Bone marrow (tissue), 2 donors: ENCODE measurements around the gene MCTP2.

Experiments used
- DNase-seq, 2 donors: peaks; one replicate each; lab custom pipeline; 2025; lab: John Stamatoyannopoulos, UW

Gene MCTP2

GRCh38 chr15:94400526-94401298 is 169.4 kb downstream of the MCTP2 start:
- DNase-seq: no peak

- peak in 1 of 2 donors; percentile 70 for DNase-seq
These were observed 172.0 kb downstream of the MCTP2 start for GRCh38 chr15:94403331-94403730.

GRCh38 chr15:94404733-94405283 is 173.4 kb downstream of the MCTP2 start:
- no peak for DNase-seq

GRCh38 chr15:94411285-94411684 is 179.9 kb downstream of the MCTP2 start:
- no peak for DNase-seq

- DNase-seq: no peak
These were observed 180.5 kb downstream of the MCTP2 start for GRCh38 chr15:94411846-94412245.

GRCh38 chr15:94412979-94413746 is 181.8 kb downstream of the MCTP2 start:
- no peak for DNase-seq

- DNase-seq: no peak
These were observed 183.6 kb downstream of the MCTP2 start for GRCh38 chr15:94414916-94415315.

- DNase-seq: no peak
These were observed 184.9 kb downstream of the MCTP2 start for GRCh38 chr15:94416267-94416666.

- no peak for DNase-seq
These were observed 185.5 kb downstream of the MCTP2 start for GRCh38 chr15:94416820-94417219.

GRCh38 chr15:94417501-94418293 is 186.3 kb downstream of the MCTP2 start:
- no peak for DNase-seq

- DNase-seq: no peak
These were observed 190.3 kb downstream of the MCTP2 start for GRCh38 chr15:94421706-94422105.

- no peak for DNase-seq
These were observed 200.9 kb downstream of the MCTP2 start for GRCh38 chr15:94432279-94432678.

- no peak for DNase-seq
These were observed 207.8 kb downstream of the MCTP2 start for GRCh38 chr15:94439158-94439557.

GRCh38 chr15:94441760-94442159 is 210.4 kb downstream of the MCTP2 start:
- no peak for DNase-seq

- DNase-seq: no peak
These were observed 211.1 kb downstream of the MCTP2 start for GRCh38 chr15:94442480-94442879.

- DNase-seq: no peak
These were observed 211.8 kb downstream of the MCTP2 start for GRCh38 chr15:94443186-94443585.

GRCh38 chr15:94445566-94446160 is 214.3 kb downstream of the MCTP2 start:
- DNase-seq: no peak

- DNase-seq: no peak
These were observed 215.1 kb downstream of the MCTP2 start for GRCh38 chr15:94446441-94446840.

GRCh38 chr15:94451466-94451865 is 220.1 kb downstream of the MCTP2 start:
- no peak for DNase-seq

GRCh38 chr15:94453227-94453988 is 222.0 kb downstream of the MCTP2 start:
- DNase-seq: no peak

GRCh38 chr15:94455297-94455696 is 223.9 kb downstream of the MCTP2 start:
- DNase-seq: no peak
